Measurements from ENCODE around the gene CYFIP1. TPM values are rescaled to one million over a fixed set of nuclear protein-coding genes. Genes with fewer than 3 reads are reported as not detected.

The CYFIP1 gene
- total and polyA plus RNA-seq, 2 of the 8 experiments (the other 6 are each of a cell fraction or from before 2014, with no cell fraction given), result 38.6 to 81.7 TPM

GRCh38 chr15:22979238-22980188, 655 bp downstream of the CYFIP1 start (continued):
- TF ChIP-seq SIRT6 (IDR thresholded peaks at IDR 0.05; ENCODE audit: low read length) (no peak), CEBPB (IDR thresholded peaks at IDR 0.05; ENCODE audit: low read depth, low read length) (no peak), POLR2A (IDR thresholded peaks at IDR 0.05; ENCODE audit: control extremely low read depth in 1 of 2, low read depth in 2 of 2, low read length in 2 of 2) (no peak), RBBP5 (IDR thresholded peaks at IDR 0.05; ENCODE audit: borderline replicate concordance, low read depth, low read length) (no peak), HDAC2 (IDR thresholded peaks at IDR 0.05; ENCODE audit: borderline replicate concordance in 1 of 2, low read depth in 2 of 2, low read length in 2 of 2) (0 out of 4 replicates have a peak, but pooled peaks of 1 of the 2 experiments have one; percentile 28), FOSL1 (IDR thresholded peaks at IDR 0.05; ENCODE audit: insufficient read depth, low read depth, low read length) (no peak), RXRA (IDR thresholded peaks at IDR 0.05; ENCODE audit: insufficient read depth, low read depth, low read length) (no peak), CBX8 (IDR thresholded peaks at IDR 0.05; ENCODE audit: borderline replicate concordance, low read depth, low read length) (no peak), RFX5 (IDR thresholded peaks at IDR 0.05; ENCODE audit: borderline replicate concordance, low read depth, low read length) (no peak), NANOG (IDR thresholded peaks at IDR 0.05; ENCODE audit: insufficient read depth, low read depth, low read length, poor library complexity, severe bottlenecking) (no peak), RAD21 (IDR thresholded peaks at IDR 0.05 in 1 of 2, conservative IDR thresholded peaks at IDR 0.05 in 1 of 2; ENCODE audit: low read depth in 2 of 2, low read length in 2 of 2) (no peak), KDM1A (IDR thresholded peaks at IDR 0.05; ENCODE audit: borderline replicate concordance, low read length) (no peak), CBX5 (IDR thresholded peaks at IDR 0.05; ENCODE audit: low read depth, low read length) (no peak), EGR1 (IDR thresholded peaks at IDR 0.05; ENCODE audit: borderline replicate concordance, low read depth, low read length) (peak; percentile 81; the same call in 1 of the 2 replicates), TAF7 (optimal IDR thresholded peaks at IDR 0.05; ENCODE audit: borderline replicate concordance, low read depth, low read length) (no peak), TCF12 (IDR thresholded peaks at IDR 0.05; ENCODE audit: low read depth, low read length) (no peak), EP300 (IDR thresholded peaks at IDR 0.05; ENCODE audit: borderline replicate concordance in 1 of 2, low read depth in 2 of 2, low read length in 2 of 2) (no peak), NRF1 (IDR thresholded peaks at IDR 0.05; ENCODE audit: low read depth, low read length) (no peak), POLR2AphosphoS5 (IDR thresholded peaks at IDR 0.05; ENCODE audit: low read depth, low read length) (no peak), SIX5 (IDR thresholded peaks at IDR 0.05; ENCODE audit: low read depth, low read length) (no peak), SP1 (IDR thresholded peaks at IDR 0.05; ENCODE audit: low read depth, low read length) (no peak), KDM4A (IDR thresholded peaks at IDR 0.05; ENCODE audit: low read depth, low read length, severe bottlenecking) (peak; percentile 41)
- TF ChIP-seq, protein P1, sequence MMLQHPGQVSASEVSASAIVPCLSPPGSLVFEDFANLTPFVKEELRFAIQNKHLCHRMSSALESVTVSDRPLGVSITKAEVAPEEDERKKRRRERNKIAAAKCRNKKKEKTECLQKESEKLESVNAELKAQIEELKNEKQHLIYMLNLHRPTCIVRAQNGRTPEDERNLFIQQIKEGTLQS (IDR thresholded peaks at IDR 0.05; ENCODE audit: insufficient read depth, low read depth, low read length), result no peak

Data from H1 (cell line).